PC-3 (cell line): ENCODE measurements around the gene UBE2Q2.

Experiments used
- EZH2 ChIP-seq: fragments of 300-600 bp; sonication (generic); IDR thresholded peaks from one replicate; pipeline ENCODE4 v1.6.1; 2017; ENCODE audit warnings: antibody characterized with exemption, mild to moderate bottlenecking, low read length; ENCODE audit not compliant: unreplicated experiment
- TF ChIP-seq, protein P1 (sequence below): fragments of 300-600 bp; sonication (generic); conservative IDR thresholded peaks from 2 replicates; pipeline ENCODE4 v1.5.1; 2017; ENCODE audit warnings: antibody characterized with exemption, low read depth, mild to moderate bottlenecking, low read length

DNA sequence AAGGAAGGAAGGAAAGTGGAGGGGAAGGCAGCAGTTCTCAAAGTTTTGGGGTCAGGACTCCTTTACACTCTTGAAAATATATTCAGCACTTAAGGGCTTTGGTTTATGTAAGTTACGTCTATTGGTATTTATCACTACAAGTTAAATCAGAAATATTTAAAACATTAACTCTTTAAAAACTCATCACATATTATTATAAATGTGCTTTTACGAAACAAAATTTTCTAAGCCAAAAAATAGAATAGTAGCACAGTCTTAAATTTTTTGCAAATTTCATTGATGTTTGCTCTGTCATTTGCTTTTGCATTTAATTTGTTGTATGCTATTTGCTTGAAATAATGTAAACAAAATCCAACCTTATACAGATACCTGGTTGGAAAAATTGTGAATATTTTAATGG, 7.5 kb downstream of the UBE2Q2 start:
- TF ChIP-seq, protein P1, sequence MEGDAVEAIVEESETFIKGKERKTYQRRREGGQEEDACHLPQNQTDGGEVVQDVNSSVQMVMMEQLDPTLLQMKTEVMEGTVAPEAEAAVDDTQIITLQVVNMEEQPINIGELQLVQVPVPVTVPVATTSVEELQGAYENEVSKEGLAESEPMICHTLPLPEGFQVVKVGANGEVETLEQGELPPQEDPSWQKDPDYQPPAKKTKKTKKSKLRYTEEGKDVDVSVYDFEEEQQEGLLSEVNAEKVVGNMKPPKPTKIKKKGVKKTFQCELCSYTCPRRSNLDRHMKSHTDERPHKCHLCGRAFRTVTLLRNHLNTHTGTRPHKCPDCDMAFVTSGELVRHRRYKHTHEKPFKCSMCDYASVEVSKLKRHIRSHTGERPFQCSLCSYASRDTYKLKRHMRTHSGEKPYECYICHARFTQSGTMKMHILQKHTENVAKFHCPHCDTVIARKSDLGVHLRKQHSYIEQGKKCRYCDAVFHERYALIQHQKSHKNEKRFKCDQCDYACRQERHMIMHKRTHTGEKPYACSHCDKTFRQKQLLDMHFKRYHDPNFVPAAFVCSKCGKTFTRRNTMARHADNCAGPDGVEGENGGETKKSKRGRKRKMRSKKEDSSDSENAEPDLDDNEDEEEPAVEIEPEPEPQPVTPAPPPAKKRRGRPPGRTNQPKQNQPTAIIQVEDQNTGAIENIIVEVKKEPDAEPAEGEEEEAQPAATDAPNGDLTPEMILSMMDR = no peak
- TF ChIP-seq EZH2 = no peak
